Tibial artery (tissue), 4 donors: ENCODE data around the gene IL6R.
"Not testable (repeated sequence)": the region's sequence is repeated elsewhere in the genome, so short reads cannot be mapped to it uniquely, and the experiment has no call there.

Experiments used
- DNase-seq, 2 donors: peaks; one replicate each; pipeline ENCODE4 v3.0.0-alpha.2; 2019
- H3K27ac ChIP-seq, 2 donors: fragments of 200-600 bp; sonication (generic) in 1 of 2; 1 replicate in 1 of 2; 2 replicates in 1 of 2; pipeline ENCODE4 v1.5.1; 2018 to 2019; ENCODE audit warnings: mild to moderate bottlenecking in 1 of 2
- H3K27me3 ChIP-seq, 2 donors: fragments of 200-600 bp; sonication (generic) in 1 of 2; one replicate each; pipeline versions ENCODE4 v1.5.1 to v1.6.0; 2016 to 2019
- H3K36me3 ChIP-seq, 3 donors: fragments of 200-600 bp; sonication (generic) in 2 of 3; one replicate each; pipeline ENCODE4 v1.5.1; 2016 to 2019; ENCODE audit warnings: mild to moderate bottlenecking in 2 of 3
- H3K4me1 ChIP-seq, 4 donors: fragments of 200-600 bp; sonication (generic) in 2 of 4; 1 replicate in 3 of 4; 2 replicates in 1 of 4; pipeline ENCODE4 v1.5.1; 2016 to 2019
- H3K4me3 ChIP-seq, 2 donors: fragments of 200-600 bp; sonication (generic) in 1 of 2; 1 replicate in 1 of 2; 2 replicates in 1 of 2; pipeline ENCODE4 v1.5.1; 2018 to 2019; ENCODE audit warnings: mild to moderate bottlenecking in 2 of 2
- H3K9me3 ChIP-seq, 3 donors: fragments of 200-600 bp; sonication (generic) in 1 of 3; one replicate each; pipeline ENCODE4 v1.5.1; 2016 to 2019
- intact Hi-C: fragments of 100-400 bp; cut with DNase I; formaldehyde crosslinking; loops from one replicate; pipeline ENCODE4 v1.15.0; 2023; ENCODE audit warnings: low total_unique reads
- TF ChIP-seq, protein P1 (sequence below), 2 experiments: fragments of 200-600 bp in 1 of 2; fragments of 450-650 bp in 1 of 2; IDR thresholded peaks; one replicate each; pipeline ENCODE4 v1.5.1; 2017 to 2019; ENCODE audit warnings: antibody characterized with exemption in 2 of 2, mild to moderate bottlenecking in 1 of 2, moderate library complexity in 1 of 2

IL6R gene

GRCh38 chr1:154485106-154485505, 80.0 kb downstream of the IL6R start:
- TF ChIP-seq, protein P1, sequence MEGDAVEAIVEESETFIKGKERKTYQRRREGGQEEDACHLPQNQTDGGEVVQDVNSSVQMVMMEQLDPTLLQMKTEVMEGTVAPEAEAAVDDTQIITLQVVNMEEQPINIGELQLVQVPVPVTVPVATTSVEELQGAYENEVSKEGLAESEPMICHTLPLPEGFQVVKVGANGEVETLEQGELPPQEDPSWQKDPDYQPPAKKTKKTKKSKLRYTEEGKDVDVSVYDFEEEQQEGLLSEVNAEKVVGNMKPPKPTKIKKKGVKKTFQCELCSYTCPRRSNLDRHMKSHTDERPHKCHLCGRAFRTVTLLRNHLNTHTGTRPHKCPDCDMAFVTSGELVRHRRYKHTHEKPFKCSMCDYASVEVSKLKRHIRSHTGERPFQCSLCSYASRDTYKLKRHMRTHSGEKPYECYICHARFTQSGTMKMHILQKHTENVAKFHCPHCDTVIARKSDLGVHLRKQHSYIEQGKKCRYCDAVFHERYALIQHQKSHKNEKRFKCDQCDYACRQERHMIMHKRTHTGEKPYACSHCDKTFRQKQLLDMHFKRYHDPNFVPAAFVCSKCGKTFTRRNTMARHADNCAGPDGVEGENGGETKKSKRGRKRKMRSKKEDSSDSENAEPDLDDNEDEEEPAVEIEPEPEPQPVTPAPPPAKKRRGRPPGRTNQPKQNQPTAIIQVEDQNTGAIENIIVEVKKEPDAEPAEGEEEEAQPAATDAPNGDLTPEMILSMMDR (IDR thresholded peaks at IDR 0.05): no peak
- Histone ChIP-seq H3K4me3 (no peak overlapping the region), H3K9me3 (no peaks in the 10 kb centered on the region), H3K36me3 (no peaks in the 10 kb centered on the region), H3K27ac (no peak overlapping the region), H3K27me3 (peaks cover 0 to 18% of the 10 kb centered on the region in 2 donors), H3K4me1 (peaks cover 0 to 3% (median 0%) of the 10 kb centered on the region in 4 donors)
- intact Hi-C loops: no loop called here
- peak in 1 of 2 donors; percentile 76 for DNase-seq

DNA sequence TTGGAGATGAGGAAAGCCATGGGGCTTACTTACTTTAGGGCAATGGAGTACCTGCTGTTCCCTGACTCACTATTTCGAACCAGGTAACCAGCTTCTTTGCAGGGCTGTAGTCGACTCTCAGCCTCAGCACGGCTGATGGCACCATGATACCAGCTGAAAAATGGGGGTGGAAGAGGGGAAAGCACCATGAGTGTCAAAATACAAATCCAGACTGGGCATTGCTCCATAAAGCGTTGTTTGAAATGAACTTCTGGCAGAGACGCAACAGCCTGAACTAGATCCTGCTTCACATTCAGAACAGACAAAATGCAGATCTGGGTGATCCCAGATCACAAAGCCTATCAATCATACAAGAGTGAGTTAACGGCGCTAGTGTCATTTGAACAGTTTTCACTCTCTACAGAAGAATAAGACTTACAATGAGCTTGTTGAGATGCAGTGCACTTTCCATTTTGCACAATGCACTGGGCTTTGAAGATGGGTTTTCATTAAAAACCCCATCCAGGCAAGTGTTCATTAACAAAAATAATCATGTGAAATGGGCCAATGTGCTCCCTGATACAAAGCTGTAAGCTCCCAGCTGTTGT, 80.9 kb downstream of the IL6R start:
- intact Hi-C loops: no loop called here
- no peaks in the 10 kb centered on the region for H3K36me3 ChIP-seq
- no peaks in the 10 kb centered on the region for H3K9me3 ChIP-seq
- H3K4me3 ChIP-seq: no peak overlapping the region
- peaks cover 0 to 22% of the 10 kb centered on the region in 2 donors for H3K27me3 ChIP-seq
- DNase-seq: no peak
- TF ChIP-seq, protein P1 (IDR thresholded peaks at IDR 0.05): no peak
- H3K27ac ChIP-seq: no peak overlapping the region
- peaks cover 0 to 3% (median 0%) of the 10 kb centered on the region in 4 donors for H3K4me1 ChIP-seq

DNA sequence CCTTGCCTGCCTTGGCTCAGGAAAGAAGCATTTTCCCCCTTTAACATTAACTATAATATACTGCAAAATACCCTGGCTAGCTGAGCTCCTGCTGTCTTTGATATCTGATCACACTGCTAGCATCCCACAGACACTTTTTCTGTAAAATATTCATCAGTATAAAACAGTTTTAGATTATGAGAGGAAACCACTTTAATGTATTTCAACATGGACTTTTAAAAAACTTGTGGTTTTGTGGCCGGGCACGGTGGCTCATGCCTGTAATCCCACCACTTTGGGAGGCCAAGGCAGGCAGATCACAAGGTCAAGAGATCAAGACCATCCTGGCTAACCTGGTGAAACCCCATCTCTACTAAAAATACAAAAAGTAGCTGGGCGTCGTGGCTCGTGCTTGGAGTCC, 81.6 kb downstream of the IL6R start:
- H3K4me1 ChIP-seq, H3K27ac ChIP-seq, intact Hi-C loops, H3K9me3 ChIP-seq, H3K4me3 ChIP-seq, H3K36me3 ChIP-seq, DNase-seq: not testable (repeated sequence)
- H3K27me3 ChIP-seq: peaks cover 0 to 22% of the 10 kb centered on the region in 2 donors

DNA sequence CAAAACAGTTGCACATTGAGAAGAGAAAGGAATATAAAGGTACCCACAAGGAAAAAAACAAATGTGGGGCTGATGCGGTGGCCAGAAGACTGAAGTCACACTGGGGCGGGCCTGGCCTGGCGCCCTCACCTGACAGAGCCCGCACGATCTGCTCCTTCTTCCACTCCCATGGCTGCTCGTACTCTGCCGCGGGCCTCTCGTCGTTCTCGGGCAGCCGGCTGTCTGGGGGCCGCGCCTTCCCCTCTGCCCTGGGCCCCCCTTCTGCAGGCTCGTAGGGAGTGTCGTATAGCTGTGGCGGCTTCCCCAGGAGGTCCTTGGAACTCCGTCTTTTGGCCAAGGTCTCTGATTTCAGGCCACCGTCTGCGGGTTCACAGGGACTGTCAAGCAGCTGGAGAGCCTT, 83.8 kb downstream of the IL6R start:
- intact Hi-C loops: no loop called here

DNA sequence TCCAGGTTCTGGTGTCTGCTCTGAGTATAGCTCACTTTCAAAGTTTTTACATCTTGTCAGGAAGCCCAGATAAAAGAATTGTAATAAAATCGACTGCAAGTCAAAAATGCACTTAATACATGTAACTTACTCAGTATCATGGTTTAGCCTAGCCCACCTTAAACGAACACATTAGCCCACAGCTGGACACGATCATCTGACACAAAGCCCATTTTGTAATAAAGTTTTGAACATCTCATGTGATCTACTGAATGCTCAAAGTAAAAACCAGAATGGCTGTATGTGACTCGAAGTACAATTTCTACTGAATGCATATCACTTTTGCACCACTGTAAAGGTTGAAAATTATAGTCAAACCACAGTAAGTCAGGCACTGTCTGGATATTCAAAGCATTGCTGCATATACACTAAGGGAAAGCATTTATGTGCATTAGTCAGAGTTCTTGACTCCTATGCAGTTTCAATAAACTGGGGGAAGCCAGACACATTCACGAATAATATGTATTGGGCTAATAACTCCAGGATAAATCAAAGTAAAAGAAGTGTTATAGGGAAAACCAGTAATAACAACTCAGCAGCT, 84.6 kb downstream of the IL6R start:
- DNase-seq: no peak
- intact Hi-C loops: loop anchor here (5.0 to 10.0 kb wide), 2 partner anchors 53 to 395 kb away; no protein-coding TSS in a partner anchor
- no peaks in the 10 kb centered on the region for H3K9me3 ChIP-seq
- no peak overlapping the region for H3K4me3 ChIP-seq
- no peaks in the 10 kb centered on the region for H3K36me3 ChIP-seq
- peaks cover 0 to 43% of the 10 kb centered on the region in 2 donors for H3K27me3 ChIP-seq
- TF ChIP-seq, protein P1 (IDR thresholded peaks at IDR 0.05): no peak
- H3K27ac ChIP-seq: no peak overlapping the region
- peaks cover 0 to 3% (median 0%) of the 10 kb centered on the region in 4 donors for H3K4me1 ChIP-seq

More for the DNA sequence above, 83.8 kb downstream of the IL6R start:
- TF ChIP-seq, protein P1 (IDR thresholded peaks at IDR 0.05): no peak
- peaks cover 0 to 40% of the 10 kb centered on the region in 2 donors for H3K27me3 ChIP-seq
- no peak overlapping the region for H3K4me3 ChIP-seq
- H3K9me3 ChIP-seq: no peaks in the 10 kb centered on the region
- no peaks in the 10 kb centered on the region for H3K36me3 ChIP-seq
- no peak overlapping the region for H3K27ac ChIP-seq
- DNase-seq: no peak
- peaks cover 0 to 3% (median 0%) of the 10 kb centered on the region in 4 donors for H3K4me1 ChIP-seq

- H3K9me3 ChIP-seq: no peaks in the 10 kb centered on the region
- H3K27ac ChIP-seq: no peak overlapping the region
- peaks cover 0 to 3% (median 0%) of the 10 kb centered on the region in 4 donors for H3K4me1 ChIP-seq
- TF ChIP-seq, protein P1 (IDR thresholded peaks at IDR 0.05): no peak
- intact Hi-C loops: loop anchor here (5.0 to 10.0 kb wide), 2 partner anchors 52 to 394 kb away; no protein-coding TSS in a partner anchor
- DNase-seq: no peak
- H3K36me3 ChIP-seq: no peaks in the 10 kb centered on the region
- peaks cover 0 to 48% of the 10 kb centered on the region in 2 donors for H3K27me3 ChIP-seq
- H3K4me3 ChIP-seq: no peak overlapping the region
Observed at GRCh38 chr1:154490317-154490716, 85.2 kb downstream of the IL6R start.
